ENCODE results near the gene ITGAX. TPM values are rescaled to one million over a fixed set of nuclear protein-coding genes. Genes with fewer than 3 reads are reported as not detected.
"Not testable (repeated sequence)": the region's sequence is repeated elsewhere in the genome, so short reads cannot be mapped to it uniquely, and the experiment has no call there.

The ITGAX gene
- 2.1 and 2.7 TPM in 2 replicates for total RNA-seq (2014; rRNA removed; shearing (Covaris generic))
- polyA plus RNA-seq (2015; cell fraction: cytosol; rRNA removed), result 2.6 TPM in 2 replicates
- polyA plus RNA-seq (2015; cell fraction: nucleus; rRNA removed), result 5.0 and 7.3 TPM in 2 replicates

DNA sequence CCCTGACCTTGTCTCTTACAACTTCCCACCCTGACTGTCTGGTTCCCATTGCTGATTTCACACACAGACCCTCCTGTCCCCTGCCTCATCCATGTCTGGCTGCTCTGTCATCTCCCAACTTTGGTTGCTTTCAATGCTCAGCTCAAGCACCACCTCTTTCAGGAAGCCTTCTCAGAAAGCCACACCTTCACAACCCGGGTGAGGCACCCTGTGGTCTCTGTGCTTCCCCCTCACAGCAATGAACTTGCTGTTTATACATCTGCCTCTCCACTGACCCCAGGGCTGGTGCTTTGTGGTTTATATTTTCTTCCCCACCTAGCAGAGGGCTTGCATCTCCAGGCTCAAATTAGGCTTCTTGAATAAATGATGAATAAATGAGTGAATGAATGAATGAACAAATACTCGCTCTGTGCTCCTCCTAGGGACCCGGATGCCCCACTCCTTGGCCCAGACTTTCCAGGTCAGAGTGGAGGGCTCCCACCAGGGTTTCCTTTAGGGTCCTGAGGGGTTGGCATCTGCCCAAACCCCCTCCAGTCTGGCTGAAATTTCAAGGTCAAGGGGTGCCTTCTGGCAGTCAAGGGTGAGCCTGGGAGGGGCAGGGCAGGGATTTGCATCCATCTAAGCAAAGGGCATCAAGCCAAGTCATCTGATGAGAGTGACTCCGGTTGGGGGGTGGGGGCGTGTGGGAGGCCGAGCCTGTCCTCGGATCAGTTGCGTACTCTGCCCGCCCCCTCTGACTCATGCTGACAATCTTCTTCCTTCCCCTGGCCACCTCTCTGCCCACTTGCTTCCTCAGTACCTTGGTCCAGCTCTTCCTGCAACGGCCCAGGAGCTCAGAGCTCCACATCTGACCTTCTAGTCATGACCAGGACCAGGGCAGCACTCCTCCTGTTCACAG, at the start of gene ITGAX:
Gene ITGAX, plus strand, starts transcription at position 783 of the 898 bp plus-strand sequence. Its CDS starts 79 bp downstream, at position 862.
- DNase-seq (ENCODE audit: low read depth), result peak; percentile 87

GRCh38 chr16:31305219-31305618, 49.8 kb upstream of the ITGAX start:
- DNase-seq (ENCODE audit: low read depth), result no peak

- not testable (repeated sequence) for DNase-seq (ENCODE audit: low read depth)
Observed at GRCh38 chr16:31308381-31308780, 46.6 kb upstream of the ITGAX start.

DNA sequence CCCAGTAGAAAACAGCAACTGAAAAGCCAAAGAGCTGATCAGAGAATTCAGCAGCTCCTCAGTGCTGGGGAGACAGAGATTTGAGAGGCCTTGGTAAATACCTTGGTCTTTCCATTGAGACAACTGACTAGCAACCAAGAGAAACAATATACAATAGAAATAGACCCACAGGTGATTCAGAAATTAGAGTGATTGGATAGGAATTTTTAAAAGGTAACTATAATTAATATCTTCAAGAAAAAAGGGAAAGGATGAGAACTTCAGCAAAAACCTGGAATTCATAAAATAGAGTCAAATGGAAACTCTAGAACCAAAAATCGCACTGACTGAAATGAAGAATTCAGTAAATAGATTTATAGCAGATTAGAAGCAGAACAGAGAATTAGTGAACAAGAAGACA, 32.5 kb upstream of the ITGAX start:
- DNase-seq (ENCODE audit: low read depth), result no peak

DNA sequence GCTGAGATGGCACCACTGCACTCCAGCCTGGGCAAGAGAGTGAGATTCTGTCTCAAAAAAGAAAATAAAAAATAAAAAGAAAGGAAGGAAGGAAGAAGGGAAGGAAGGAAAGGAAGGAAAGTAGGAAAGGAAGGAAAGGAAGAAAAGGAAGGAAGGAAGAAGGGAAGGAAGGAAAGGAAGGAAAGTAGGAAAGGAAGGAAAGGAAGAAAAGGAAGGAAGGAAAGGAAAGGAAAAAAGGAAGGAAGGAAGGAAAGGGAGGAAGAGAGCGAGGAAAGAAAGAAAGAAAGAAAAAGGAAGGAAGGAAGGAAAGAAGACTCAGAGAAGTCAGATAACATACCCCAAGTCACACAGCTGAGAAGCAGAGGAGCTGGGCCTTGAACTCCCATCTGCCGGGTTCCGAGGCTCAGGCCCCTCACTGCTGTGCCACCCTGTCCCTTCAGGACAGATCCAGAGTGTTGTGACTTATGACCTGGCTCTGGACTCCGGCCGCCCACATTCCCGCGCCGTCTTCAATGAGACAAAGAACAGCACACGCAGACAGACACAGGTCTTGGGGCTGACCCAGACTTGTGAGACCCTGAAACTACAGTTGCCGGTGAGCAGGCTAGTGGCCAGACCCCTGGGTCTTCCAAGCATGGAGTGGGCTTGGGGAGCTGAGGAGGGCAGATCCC, 30.9 kb upstream of the ITGAX start:
- DNase-seq (ENCODE audit: low read depth), result no peak

- no peak for DNase-seq (ENCODE audit: low read depth)
Observed at GRCh38 chr16:31325171-31325570, 29.8 kb upstream of the ITGAX start.

DNA sequence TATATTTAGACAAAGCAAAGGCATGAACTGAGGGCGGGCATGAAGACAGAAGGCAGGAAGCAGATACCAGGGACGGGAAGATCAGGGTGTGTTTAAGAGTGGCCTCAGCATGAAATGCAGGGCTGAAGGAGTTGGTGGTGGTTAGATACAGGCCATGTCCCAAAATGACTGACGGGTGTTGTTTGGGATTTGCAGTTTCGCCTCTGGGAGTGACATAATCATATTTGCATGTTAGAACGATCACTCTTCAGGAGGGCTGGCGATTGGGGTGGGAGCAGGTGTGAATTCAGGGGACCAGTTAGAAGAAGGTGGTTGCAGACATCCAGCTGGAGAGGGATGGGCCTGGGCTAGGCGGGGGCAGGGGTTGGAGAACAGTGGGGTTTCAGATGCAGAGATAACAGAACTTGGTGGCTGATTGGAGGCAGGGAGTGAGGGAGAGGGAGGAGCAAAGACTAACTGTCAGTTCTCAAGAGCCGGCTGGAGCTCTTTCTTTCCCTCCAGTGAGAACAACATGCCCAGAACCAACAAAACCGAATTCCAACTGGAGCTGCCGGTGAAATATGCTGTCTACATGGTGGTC, 27.2 kb upstream of the ITGAX start:
- DNase-seq (ENCODE audit: low read depth), result no peak

- DNase-seq (ENCODE audit: low read depth), result no peak
Observed at GRCh38 chr16:31328322-31329052, 26.5 kb upstream of the ITGAX start.

- no peak for DNase-seq (ENCODE audit: low read depth)
Observed at GRCh38 chr16:31329671-31330552, 25.1 kb upstream of the ITGAX start.

DNA sequence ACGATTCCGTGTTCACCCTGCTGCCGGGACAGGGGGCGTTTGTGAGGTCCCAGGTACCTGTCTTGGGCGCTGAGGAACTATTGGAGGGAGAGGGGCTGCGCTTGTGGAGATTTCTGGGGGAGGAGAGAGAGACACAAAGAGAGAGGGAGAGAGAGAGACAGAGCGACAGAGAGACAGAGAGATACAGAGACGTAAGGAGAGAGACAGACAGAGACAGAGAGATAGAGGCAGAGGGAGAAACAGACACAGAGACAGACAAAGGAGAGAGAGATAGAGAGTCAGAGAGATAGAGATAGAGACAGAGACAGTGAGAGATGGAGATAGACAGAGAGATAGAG, 24.5 kb upstream of the ITGAX start:
- no peak for DNase-seq (ENCODE audit: low read depth)

GRCh38 chr16:31331141-31331764, 23.7 kb upstream of the ITGAX start:
- DNase-seq (ENCODE audit: low read depth), result no peak

DNA sequence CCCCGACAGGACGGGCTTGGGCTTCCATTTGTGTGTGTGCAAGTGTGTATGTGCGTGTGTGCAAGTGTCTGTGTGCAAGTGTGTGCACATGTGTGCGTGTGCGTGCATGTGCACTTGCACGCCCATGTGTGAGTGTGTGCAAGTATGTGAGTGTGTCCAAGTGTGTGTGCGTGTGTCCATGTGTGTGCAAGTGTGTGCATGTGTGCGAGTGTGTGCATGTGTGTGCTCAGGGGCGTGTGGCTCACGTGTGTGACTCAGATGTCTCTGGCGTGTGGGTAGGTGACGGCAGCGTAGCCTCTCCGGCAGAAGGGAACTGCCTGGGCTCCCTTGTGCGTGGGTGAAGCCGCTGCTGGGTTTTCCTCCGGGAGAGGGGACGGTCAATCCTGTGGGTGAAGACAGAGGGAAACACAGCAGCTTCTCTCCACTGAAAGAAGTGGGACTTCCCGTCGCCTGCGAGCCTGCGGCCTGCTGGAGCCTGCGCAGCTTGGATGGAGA, 23.1 kb upstream of the ITGAX start:
- no peak for DNase-seq (ENCODE audit: low read depth)

DNA sequence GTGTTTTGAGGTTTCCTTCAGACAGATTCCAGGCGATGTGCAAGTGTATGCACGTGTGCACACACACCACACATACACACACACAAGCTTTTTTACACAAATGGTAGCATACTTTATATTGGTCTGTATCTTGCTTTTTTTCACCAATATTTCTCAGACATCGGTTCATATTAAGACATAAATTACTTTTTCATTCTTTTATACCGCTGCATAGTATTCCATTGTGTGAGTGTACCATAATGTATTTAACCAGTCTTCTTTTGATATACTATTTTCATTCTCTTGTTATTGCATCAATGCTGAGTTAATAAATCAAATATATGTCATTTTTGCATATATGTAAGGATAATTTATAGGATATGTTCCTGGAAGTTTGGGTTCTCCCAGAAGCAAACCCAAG, 22.4 kb upstream of the ITGAX start:
- DNase-seq (ENCODE audit: low read depth), result no peak

DNA sequence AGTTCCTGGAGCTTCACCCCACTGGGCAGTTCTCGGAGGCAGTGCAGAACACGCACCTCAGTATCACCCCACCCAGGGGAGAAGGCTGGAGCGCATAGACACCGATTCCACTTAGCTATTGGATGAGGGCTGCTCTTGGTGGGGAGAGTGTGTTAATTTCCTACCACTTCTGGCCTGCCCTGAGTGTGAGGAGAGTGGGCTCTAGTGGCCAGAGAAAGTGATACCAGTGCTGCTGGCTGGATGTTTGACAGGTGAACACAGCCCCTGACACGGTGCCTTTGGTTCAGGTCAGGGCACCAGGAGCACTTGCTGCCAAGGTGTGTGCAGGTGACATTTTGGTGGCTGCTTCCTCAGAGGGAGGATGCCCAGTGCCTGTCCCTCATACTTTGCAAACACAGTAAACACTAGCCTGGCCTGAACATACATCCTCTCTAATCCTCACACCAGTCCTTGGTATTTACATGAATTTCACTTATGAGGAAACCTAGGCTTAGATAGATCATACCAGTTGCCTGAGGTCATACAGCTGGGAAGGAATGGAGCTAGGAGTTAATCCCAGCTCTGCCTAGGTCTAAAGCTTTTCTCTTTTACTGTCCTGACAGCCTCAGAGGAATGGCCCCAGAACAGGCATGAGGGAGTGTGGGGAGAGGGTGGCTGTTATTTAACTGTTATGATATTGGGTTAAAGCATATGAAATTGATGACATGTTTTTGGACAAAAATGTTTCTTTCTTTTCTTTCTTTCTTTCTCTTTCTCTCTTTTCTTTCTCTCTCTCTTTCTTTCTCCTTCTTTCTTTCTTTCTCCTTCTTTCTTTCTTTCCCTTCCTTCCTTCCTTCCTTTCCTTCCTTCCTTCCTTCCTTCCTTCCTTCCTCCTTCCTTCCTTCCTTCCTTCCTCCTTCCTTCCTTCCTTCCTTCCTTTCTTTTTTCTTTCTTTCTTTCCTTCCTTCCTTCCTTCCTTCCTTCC, 21.0 kb upstream of the ITGAX start:
- DNase-seq (ENCODE audit: low read depth), result peak; percentile 26

DNA sequence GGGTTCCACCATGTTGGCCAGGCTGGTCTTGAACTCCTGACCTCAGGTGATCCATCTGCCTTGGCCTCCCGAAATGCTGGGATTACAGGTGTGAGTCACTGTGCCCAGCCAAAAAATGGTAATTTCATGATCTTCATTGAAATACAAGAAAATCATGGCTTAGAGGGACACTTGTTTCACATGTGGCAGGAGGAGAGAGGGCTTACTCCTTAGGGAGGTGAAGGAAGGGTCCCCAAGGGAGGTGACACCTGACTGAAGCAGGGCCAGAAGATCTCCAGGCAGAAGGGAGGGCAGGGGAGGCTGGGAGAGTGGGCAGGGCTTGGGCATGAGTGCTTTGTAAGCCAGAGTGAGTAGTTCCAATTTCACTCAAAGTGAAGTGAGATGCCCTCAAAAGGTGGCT, 20.0 kb upstream of the ITGAX start:
- DNase-seq (ENCODE audit: low read depth), result no peak

GRCh38 chr16:31335431-31335830, 19.5 kb upstream of the ITGAX start:
- no peak for DNase-seq (ENCODE audit: low read depth)

GRCh38 chr16:31338166-31338685, 16.8 kb upstream of the ITGAX start:
- DNase-seq (ENCODE audit: low read depth), result not testable (repeated sequence)

DNA sequence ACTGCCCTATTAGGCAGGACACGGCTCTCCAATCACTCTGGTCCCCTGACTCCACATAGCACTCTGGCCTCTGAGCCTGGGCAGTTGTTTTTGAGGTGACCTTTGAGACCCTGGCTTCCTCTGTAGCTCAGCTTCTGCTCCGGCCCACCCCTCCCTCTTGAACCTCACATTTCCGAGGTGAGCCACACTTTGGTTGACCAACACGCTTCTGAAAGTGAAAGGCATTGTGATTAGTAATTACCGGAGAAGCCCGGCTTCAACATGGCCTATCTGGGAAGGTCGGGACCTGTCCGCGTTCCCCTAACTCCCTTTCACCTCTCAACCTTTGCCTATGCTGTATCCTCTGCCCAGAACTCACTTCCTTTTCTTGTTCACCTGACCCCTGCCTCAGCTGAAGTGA, 10.3 kb upstream of the ITGAX start:
- no peak for DNase-seq (ENCODE audit: low read depth)
